Measurements from ENCODE around the gene EFHC1.

EFHC1 gene

DNA sequence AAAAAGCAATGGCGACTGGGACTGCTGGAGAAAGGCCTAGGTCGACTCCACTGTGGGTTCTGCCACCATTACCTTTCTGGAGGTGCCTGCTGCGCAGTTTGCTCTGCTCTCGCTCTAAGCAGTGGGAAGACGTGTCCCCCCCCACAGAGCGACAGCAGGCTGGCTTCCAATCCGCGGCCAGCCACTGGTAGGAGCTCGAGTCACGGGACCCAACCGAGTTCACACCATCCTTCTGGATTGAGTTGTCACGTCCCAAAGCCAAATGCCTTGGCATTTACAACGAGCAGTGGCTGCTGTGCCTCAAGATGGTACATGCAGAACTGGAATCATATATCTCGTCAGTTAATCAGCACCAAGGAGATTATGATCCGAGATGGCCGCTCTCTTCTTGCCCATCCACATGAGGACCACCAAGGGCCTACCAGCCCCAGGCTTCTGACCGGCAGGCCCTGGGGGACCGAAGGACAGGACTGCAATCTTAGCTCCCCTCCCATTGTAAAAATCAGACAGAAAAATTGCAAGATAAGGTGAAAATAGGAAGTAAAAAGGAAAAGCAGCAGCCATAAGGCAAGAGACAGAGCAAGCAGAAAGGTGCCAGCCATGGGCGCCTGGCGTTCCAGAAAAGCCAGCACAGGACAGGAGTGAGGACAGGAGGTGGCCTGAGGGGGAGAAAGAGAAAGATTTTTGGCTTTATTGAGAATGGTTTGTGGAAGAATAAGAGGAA lies 82.3 kb downstream of the EFHC1 start:
- Histone ChIP-seq H3K4me3 (ENCODE audit: low read length in 2 of 2) (no peak overlapping the region), H3K27me3 (ENCODE audit: control insufficient read depth in 1 of 2, insufficient read depth in 2 of 2, low read length in 2 of 2) (no peaks in the 10 kb centered on the region), H3K9ac (ENCODE audit: low read length in 2 of 2) (no peak overlapping the region), H3K36me3 (ENCODE audit: control insufficient read depth in 2 of 2, insufficient read depth in 2 of 2, low read length in 2 of 2) (peaks cover 22 to 25% of the 10 kb centered on the region in 2 donors), H3K9me3 (ENCODE audit: control insufficient read depth in 2 of 2, low read length in 2 of 2) (no peaks in the 10 kb centered on the region), H3K4me1 (ENCODE audit: control insufficient read depth, insufficient read depth, low read length) (peaks cover 60% of the 10 kb centered on the region), H3K27ac (ENCODE audit: low read length) (peak overlapping the region; percentile 11)

DNA sequence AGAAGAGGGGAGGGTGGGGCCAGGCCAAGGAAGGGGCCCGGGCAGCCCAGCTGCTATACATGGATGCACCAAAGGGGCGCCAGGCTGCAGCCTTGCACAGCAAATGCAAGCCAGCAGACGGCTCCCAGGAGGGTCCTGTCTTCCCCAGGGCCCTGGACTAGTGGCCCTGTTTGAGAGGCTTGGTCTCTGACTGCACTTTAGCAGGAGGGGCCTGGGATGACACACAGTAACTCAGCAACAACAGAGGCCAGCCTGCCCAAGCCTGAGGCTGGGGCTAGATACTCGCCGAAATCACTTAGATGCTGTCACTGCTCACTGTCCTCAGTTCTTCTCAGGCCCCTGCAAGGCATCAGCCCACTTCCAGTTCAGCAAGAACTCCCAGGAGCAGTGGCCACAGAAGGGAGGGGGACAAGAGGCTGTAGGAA lies 83.2 kb downstream of the EFHC1 start:
- Histone ChIP-seq H3K9ac (ENCODE audit: low read length in 2 of 2) (no peak overlapping the region), H3K9me3 (ENCODE audit: control insufficient read depth in 2 of 2, low read length in 2 of 2) (no peaks in the 10 kb centered on the region), H3K4me3 (ENCODE audit: low read length in 2 of 2) (no peak overlapping the region), H3K36me3 (ENCODE audit: control insufficient read depth in 2 of 2, insufficient read depth in 2 of 2, low read length in 2 of 2) (peaks cover 28 to 31% of the 10 kb centered on the region in 2 donors), H3K27ac (ENCODE audit: low read length) (peak overlapping the region; percentile 37), H3K4me1 (ENCODE audit: control insufficient read depth, insufficient read depth, low read length) (peaks cover 54% of the 10 kb centered on the region), H3K27me3 (ENCODE audit: control insufficient read depth in 1 of 2, insufficient read depth in 2 of 2, low read length in 2 of 2) (no peaks in the 10 kb centered on the region)

DNA sequence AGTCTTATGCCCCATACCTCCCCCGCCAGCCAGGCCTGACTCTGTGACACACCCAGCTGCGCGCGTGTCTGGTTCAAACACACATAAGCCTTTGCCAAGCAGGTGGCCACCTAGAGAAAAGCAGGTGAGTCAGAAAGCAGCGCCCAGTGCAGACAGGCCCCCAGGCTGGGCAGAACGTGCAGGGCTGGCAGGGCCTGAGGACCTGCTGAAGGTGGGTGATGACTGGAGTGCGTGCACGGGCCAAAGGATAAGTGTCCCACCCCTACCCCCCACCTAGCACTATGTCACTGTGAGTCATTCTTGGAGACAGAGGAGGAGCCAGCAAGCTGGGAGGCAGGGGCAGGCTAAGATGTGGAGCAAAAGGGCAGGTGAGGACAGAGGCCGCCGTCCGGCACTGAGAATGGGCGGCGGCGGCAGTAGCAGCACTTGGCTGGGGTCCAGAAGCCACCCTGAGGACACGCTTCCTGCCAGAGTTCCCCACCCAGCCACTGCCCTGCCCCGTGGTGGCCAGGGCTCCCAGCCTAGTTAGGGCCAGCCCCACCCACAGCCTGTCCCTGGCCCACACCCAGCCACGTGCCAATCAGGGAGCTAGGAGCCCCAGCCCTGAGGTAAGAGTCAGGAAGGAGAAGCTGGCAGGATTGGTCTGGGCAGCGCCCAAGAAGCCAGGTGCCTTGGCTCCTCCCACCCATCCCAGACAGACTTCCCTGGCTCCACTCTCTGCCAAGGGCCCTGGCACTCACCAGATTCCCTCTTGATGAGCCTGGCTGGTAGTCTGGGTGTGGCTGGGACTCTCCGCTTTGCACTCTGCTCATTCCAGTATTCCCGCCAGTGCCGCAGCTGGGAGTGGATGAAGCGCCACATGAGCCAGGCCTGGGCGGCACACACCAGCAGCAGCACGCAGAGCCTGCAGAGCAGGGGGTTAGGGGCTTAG lies 84.0 kb downstream of the EFHC1 start:
- H3K4me3 ChIP-seq (ENCODE audit: low read length in 2 of 2), result no peak overlapping the region
- peak overlapping the region; percentile 37 for H3K27ac ChIP-seq (ENCODE audit: low read length)
- H3K27me3 ChIP-seq (ENCODE audit: control insufficient read depth in 1 of 2, insufficient read depth in 2 of 2, low read length in 2 of 2), result no peaks in the 10 kb centered on the region
- H3K9ac ChIP-seq (ENCODE audit: low read length in 2 of 2), result no peak overlapping the region
- H3K36me3 ChIP-seq (ENCODE audit: control insufficient read depth in 2 of 2, insufficient read depth in 2 of 2, low read length in 2 of 2), result peaks cover 34% of the 10 kb centered on the region in 2 donors
- no peaks in the 10 kb centered on the region for H3K9me3 ChIP-seq (ENCODE audit: control insufficient read depth in 2 of 2, low read length in 2 of 2)
- H3K4me1 ChIP-seq (ENCODE audit: control insufficient read depth, insufficient read depth, low read length), result peaks cover 47% of the 10 kb centered on the region

DNA sequence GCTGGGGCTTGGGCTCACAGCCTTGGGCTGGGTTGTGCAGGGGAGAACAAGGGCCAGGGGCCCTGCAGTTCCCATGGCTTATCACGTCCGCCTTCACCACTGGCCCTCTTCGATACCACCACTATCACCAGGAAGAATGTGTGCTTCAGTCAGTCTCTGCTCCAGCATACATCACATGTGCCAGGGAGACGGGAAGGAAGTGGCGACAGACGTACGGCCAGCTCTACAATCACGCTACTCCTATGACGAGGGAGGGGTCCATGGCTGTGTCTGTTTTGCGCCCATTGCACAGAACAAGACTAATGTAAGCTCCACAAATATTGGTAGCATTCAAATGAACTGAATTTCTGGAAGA lies 84.6 kb downstream of the EFHC1 start:
- Histone ChIP-seq H3K4me1 (ENCODE audit: control insufficient read depth, insufficient read depth, low read length) (peaks cover 43% of the 10 kb centered on the region), H3K36me3 (ENCODE audit: control insufficient read depth in 2 of 2, insufficient read depth in 2 of 2, low read length in 2 of 2) (peaks cover 39 to 40% of the 10 kb centered on the region in 2 donors), H3K9ac (ENCODE audit: low read length in 2 of 2) (no peak overlapping the region), H3K27ac (ENCODE audit: low read length) (peak overlapping the region; percentile 49), H3K9me3 (ENCODE audit: control insufficient read depth in 2 of 2, low read length in 2 of 2) (no peaks in the 10 kb centered on the region), H3K4me3 (ENCODE audit: low read length in 2 of 2) (no peak overlapping the region), H3K27me3 (ENCODE audit: control insufficient read depth in 1 of 2, insufficient read depth in 2 of 2, low read length in 2 of 2) (no peaks in the 10 kb centered on the region)

DNA sequence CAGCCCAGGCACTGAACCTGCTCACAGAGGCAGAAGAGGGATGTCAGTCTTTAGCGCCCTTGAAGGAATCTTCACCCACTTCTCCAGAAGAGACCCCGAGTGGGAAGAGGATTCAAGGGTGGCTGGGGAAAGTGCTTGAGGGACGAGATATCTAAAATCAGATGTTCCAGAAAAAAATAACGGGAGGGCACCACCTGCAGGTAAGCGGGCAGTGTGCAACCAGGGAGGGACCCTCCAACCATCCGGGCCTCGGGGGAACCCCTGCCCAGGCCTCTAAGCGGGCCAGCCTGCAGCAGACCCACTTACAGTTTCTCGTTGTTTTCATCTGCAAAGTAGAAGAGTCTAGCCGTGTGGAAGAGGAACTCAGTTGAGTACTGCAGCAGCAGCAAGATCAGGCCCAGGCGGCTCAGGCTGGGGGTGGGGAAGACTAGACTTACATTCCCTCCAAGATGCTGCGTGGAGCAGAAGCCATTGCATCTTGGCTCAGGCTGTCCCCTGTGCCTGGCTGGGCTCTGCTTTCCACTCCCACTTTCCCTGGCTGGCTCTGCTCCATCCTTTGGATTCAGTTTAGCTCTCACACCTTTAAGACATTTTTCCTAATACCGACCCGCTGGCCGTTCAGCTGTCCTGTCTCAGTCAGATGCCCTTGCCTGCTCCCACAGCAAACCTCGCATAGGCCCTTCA lies 85.7 kb downstream of the EFHC1 start:
- Histone ChIP-seq H3K9ac (ENCODE audit: low read length in 2 of 2) (no peak overlapping the region), H3K36me3 (ENCODE audit: control insufficient read depth in 2 of 2, insufficient read depth in 2 of 2, low read length in 2 of 2) (peaks cover 40 to 45% of the 10 kb centered on the region in 2 donors), H3K27ac (ENCODE audit: low read length) (peak overlapping the region; percentile 49), H3K9me3 (ENCODE audit: control insufficient read depth in 2 of 2, low read length in 2 of 2) (no peaks in the 10 kb centered on the region), H3K27me3 (ENCODE audit: control insufficient read depth in 1 of 2, insufficient read depth in 2 of 2, low read length in 2 of 2) (no peaks in the 10 kb centered on the region), H3K4me3 (ENCODE audit: low read length in 2 of 2) (no peak overlapping the region), H3K4me1 (ENCODE audit: control insufficient read depth, insufficient read depth, low read length) (peaks cover 33% of the 10 kb centered on the region)

DNA sequence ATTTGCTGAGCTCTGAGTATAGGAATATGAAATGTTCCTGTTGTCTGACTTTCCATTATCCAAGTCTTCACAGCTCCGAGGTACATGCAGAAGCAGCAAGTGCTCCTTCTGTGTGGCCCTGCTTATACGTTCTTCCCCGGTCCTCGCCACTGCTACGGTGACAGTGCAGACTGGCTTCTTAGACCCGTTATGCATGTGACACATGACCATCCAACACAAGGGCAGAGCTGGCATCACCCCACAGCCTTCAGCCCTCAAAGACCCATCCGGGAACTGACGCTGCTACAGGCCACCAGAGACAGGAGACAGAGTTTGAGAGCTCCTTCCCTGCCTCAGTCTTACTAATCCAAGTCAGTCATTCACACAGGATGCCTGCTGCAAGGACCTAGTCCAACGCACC lies 86.3 kb downstream of the EFHC1 start:
- Histone ChIP-seq H3K4me1 (ENCODE audit: control insufficient read depth, insufficient read depth, low read length) (peaks cover 36% of the 10 kb centered on the region), H3K9me3 (ENCODE audit: control insufficient read depth in 2 of 2, low read length in 2 of 2) (no peaks in the 10 kb centered on the region), H3K4me3 (ENCODE audit: low read length in 2 of 2) (no peak overlapping the region), H3K27ac (ENCODE audit: low read length) (no peak overlapping the region), H3K27me3 (ENCODE audit: control insufficient read depth in 1 of 2, insufficient read depth in 2 of 2, low read length in 2 of 2) (no peaks in the 10 kb centered on the region), H3K9ac (ENCODE audit: low read length in 2 of 2) (no peak overlapping the region), H3K36me3 (ENCODE audit: control insufficient read depth in 2 of 2, insufficient read depth in 2 of 2, low read length in 2 of 2) (peaks cover 40 to 45% of the 10 kb centered on the region in 2 donors)

DNA sequence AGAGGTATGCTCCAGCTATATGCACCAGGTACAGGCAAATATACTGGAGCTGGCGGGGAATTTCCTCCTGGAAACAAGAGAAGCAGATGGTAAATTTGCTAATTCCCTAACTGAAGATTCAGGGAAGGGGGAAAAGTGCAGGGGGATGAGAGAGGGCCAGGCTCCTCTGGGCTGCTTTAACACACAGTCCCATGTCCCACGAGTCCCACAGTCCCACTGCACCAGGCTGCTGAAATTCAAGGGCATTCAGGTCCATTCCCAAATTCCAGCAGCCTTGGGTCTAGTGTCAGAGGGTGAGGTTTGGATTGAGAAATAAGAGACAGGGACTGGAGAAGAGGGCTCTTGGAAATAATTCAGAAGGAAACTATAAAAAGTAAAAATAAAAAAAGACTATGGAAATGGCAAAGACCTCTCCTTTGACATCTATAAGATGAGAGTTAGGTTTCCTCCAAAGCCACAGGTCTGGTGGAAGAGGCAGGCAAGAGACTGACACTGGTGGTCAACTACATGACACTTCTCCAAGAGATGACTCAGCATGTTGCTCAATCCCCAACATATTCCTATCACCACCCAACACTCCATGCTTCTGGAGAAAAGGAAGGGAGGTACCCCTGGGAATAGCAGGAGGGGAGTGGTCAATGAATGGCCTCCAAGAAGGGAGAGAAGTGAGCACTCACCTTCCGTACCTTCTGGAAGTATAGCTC lies 87.6 kb downstream of the EFHC1 start:
- H3K9me3 ChIP-seq (ENCODE audit: control insufficient read depth in 2 of 2, low read length in 2 of 2), result no peaks in the 10 kb centered on the region
- H3K27ac ChIP-seq (ENCODE audit: low read length), result no peak overlapping the region
- no peaks in the 10 kb centered on the region for H3K27me3 ChIP-seq (ENCODE audit: control insufficient read depth in 1 of 2, insufficient read depth in 2 of 2, low read length in 2 of 2)
- no peak overlapping the region for H3K9ac ChIP-seq (ENCODE audit: low read length in 2 of 2)
- peaks cover 31 to 34% of the 10 kb centered on the region in 2 donors for H3K36me3 ChIP-seq (ENCODE audit: control insufficient read depth in 2 of 2, insufficient read depth in 2 of 2, low read length in 2 of 2)
- H3K4me1 ChIP-seq (ENCODE audit: control insufficient read depth, insufficient read depth, low read length), result peaks cover 48% of the 10 kb centered on the region
- no peak overlapping the region for H3K4me3 ChIP-seq (ENCODE audit: low read length in 2 of 2)

DNA sequence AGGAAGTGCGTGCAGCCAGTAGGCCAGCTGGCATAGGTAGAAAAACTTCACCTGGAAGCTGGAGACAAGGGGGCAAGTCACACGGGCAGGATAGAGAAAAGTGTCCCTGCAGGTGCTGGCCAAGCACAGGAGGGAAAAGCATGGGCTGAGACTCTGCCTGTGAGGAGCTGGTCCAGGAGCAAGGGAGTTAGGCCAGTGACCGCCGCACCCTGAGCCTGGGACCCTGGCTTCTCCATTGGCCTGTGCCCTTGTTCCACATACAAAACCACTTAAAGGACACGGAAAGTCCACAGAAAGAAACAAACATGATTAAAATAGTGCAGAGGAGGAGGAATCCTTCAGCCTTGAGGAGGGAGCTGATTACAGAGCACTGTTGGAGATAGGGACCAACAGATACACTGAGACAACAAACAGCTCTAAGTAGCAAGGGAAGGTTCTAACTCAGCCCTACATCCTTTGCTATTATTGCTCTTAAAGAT lies 88.2 kb downstream of the EFHC1 start:
- Histone ChIP-seq H3K9ac (ENCODE audit: low read length in 2 of 2) (no peak overlapping the region), H3K27me3 (ENCODE audit: control insufficient read depth in 1 of 2, insufficient read depth in 2 of 2, low read length in 2 of 2) (no peaks in the 10 kb centered on the region), H3K4me1 (ENCODE audit: control insufficient read depth, insufficient read depth, low read length) (peaks cover 51% of the 10 kb centered on the region), H3K9me3 (ENCODE audit: control insufficient read depth in 2 of 2, low read length in 2 of 2) (no peaks in the 10 kb centered on the region), H3K27ac (ENCODE audit: low read length) (no peak overlapping the region), H3K4me3 (ENCODE audit: low read length in 2 of 2) (no peak overlapping the region), H3K36me3 (ENCODE audit: control insufficient read depth in 2 of 2, insufficient read depth in 2 of 2, low read length in 2 of 2) (peaks cover 31 to 35% of the 10 kb centered on the region in 2 donors)

DNA sequence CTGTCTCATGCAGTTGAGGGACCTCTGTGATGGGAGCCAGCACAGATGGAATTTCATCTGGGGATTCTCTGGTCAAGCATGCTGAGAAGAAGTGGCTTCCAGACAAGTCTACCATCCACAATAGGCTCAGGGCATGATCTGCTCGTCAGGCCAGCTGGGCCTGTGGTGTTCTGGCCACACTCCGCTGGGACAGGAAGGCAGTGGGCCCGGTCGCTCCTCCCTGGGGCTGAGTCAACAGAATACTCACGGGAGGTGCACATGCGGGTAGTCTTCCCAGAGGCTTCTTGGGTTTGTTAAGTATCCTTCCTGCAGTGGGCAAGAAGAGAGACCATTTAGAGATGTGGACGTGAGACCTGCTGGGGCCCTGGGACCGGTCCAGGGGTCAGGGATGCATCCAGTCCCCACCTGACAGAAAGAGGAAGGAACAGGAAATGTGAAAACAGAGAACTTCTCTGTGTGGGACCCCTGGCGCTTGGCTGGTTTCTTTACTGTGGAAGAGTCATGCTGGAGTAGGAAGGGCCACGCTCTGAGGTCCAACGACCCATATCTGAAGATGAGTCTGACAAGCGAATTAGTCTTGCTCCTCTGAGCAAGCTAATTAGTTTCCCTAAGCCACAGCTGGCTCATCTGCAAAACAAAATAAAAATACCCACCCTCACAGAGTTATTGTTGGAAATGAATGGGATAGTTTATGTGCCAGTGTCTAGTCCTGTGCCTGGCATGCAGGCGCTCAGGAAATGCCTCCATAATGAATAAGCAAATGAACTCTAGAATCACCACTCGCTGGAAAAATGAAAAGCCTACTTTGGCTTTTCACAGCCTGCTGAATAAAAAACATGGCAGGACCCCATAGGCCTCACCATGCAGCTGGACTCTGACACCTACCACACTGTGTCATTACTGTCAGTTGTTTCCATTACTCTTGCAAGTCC lies 89.4 kb downstream of the EFHC1 start:
- Histone ChIP-seq H3K4me1 (ENCODE audit: control insufficient read depth, insufficient read depth, low read length) (peaks cover 44% of the 10 kb centered on the region), H3K36me3 (ENCODE audit: control insufficient read depth in 2 of 2, insufficient read depth in 2 of 2, low read length in 2 of 2) (peaks cover 31 to 40% of the 10 kb centered on the region in 2 donors), H3K9me3 (ENCODE audit: control insufficient read depth in 2 of 2, low read length in 2 of 2) (no peaks in the 10 kb centered on the region), H3K27me3 (ENCODE audit: control insufficient read depth in 1 of 2, insufficient read depth in 2 of 2, low read length in 2 of 2) (no peaks in the 10 kb centered on the region), H3K4me3 (ENCODE audit: low read length in 2 of 2) (no peak overlapping the region), H3K9ac (ENCODE audit: low read length in 2 of 2) (no peak overlapping the region), H3K27ac (ENCODE audit: low read length) (no peak overlapping the region)

Data from stomach smooth muscle (tissue), 2 donors.